GM03348 (cell line): ENCODE measurements around the gene FGR.

Source experiments
- DNase-seq: peaks from one replicate; pipeline ENCODE4 v3.0.0; 2012; ENCODE audit warnings: low spot score

The FGR gene

DNA sequence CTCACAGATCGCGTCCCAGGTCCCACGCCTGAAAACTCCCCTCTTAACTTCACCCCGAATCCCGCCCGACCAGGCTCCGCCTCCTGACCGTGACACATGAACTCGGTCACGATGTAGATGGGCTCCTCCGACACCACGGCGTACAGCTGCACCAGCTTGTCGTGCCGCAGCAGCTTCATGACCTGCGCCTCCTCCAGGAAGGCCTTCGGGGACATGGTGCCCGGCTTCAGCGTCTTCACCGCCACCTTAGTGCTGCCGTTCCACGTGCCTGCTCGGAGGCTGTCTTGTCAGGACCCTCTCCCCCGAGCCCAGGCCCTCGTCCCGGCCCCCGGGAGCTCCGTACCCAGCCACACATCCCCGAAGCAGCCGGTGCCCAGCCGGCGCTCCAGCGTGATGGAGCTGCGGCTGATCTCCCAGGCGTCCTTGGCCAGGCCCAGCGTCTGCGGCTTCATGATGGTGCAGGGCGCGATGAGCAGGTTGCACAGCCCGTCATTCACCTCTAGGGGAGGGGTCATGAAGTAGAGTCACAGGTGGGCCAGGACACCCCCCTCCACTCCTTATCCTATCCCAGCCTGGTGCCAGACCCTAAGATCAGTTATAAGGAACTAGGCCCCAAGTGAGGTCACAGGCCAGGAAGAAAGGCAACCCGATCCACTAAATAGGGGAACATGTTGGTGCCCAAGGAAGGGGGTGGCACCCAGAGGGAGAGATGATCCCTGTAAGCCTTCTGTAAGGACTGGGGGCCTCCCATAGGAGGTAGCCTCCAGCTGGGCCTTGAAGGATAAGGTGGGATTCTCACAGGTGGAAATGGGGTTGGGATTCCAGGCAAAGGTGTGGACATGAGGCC is 19.4 kb downstream of the FGR start:
- no peak for DNase-seq

DNA sequence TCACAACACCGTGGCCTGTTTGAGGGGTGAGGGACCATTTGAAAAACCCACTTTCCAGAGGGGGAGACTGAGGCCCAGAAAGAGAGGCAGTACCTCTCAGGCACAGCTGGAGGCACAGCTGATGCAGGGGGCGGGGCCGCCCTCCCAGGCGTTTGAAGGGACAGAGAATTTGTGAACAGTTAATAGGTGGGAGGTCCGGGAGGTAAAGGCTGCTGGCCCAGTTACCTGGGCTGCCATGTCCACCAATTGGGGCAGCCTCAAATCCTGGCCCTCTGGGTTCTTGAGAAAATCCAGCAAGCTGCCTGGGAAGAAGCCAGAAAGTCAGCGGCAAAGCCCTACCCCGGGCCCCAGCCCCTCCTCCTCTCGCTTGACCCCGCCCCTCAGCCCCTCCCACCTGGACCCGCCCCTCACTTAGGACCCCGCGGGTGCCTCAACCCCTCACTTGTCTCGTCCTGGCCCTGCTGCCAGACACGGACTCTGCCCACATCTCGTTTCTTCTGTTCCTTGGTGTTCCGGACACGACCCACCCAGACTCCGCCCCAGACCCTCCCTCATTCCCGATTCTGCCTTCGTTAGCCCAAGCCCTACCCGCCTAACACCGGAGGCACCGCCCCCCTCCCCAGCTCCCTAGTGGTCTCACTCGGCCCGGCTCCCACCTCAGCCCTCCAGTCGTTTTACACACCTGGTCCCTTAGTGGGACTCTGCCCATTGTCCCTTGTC is 20.2 kb downstream of the FGR start:
- DNase-seq: no peak

DNA sequence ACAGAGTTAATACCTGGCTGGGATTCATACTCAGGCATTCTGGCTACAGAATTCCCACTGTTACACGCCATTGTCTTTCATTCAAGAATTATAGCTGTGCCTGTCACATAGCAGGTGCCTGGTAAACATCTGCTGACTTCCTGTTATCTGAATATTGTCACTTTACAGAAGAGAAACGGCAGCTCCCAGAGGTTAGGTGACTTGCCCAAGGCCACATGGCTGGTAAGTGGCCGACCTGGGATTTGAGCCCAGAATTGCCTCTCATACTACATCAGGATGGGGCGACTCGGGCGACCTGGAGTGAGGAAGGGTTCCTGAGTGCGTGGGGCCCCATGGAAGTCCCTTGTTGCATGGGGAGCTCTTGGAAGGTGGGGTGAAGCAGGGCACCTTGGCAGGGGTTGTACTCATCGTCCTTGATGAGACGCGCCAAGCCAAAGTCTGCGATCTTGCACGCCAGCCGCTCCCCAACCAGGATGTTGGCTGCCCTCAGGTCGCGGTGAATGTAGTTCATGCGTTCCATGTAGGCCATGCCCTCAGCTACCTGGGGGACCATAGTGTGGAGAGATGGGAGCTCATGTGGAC is 20.9 kb downstream of the FGR start:
- no peak for DNase-seq

DNA sequence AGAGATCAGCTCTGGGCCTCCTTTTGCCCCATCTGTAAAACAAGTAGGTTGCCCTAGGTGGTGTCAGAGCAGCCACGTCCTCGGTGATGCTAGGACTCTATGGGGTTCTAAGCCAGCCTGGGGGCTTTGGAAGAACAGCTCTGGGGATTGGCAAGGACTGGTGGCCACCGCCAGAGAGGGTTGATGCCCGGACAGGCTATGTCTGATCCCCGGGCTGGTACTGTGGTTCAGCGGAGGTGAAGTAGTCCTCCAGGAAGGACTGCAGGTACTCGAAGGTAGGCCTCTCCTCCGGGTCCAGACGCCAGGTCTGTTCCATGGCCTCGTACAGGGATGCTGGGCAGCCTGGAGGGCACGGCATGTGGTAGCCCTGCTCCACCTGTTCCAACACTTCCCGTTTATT is 22.3 kb downstream of the FGR start:
- no peak for DNase-seq

DNA sequence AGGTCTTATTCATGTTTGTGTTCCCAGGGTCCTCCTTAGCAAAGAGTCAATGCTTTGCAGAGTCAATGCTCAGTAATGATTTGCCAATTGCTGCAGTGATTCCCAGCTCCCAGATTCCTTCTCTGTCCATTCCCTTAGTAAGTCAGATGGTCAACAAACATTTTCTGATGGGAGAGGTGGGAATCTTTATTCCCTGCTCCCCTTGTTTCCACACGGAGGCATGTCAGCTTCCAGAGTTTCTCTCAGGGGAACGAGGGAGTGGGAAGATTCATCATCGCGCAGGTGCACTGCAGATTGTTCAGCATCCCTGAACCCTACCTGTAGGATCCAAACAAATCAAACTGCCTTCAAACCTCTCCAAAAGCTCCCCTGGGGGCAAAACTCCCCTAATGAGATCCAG is 23.5 kb downstream of the FGR start:
- DNase-seq: no peak

DNA sequence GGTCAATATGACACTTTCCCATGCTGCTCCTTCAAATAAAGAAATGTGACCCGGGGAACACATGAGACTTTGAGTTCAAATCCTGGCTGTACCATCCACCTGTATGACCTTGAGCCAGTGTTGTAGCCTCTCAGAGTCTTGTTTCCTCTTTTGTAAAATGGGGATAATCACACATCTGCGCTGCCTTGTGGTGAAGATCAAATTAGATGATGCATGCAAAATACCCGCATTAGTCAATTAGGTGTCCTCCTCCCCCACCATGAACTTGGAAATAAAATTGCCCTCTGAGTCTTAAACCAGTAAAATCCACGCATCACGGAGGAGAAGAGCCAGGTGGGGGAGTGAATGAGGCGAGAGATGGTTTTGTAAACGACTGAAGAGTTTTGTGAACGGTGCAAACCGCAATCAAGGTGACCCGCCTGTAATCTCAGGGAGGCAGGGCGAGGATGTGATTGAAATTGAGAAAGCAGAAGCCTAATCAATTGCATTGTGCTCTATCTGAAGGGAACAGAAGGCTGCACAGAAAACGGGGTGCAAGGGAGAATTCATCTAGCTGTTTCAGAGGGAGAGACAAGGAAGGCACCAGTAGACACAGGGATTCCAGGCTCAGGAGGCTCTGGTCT is 25.3 kb downstream of the FGR start:
- no peak for DNase-seq

DNA sequence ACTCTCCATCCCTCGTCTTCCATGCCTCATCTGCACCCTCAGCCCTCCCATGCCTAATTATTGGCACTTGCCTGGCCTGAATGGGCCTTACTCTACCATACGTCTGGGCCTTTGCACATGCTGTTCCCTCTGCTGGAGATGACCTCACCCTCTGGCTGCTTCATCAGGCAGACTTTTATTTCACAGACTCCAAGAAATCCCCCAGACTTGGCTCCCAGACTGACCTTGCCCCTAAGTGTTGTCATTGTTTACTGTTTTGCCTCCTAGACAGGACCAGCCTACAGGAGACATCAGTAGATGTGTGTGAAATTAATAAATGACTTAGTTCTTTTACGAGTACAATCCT is 25.8 kb downstream of the FGR start:
- DNase-seq: no peak

DNA sequence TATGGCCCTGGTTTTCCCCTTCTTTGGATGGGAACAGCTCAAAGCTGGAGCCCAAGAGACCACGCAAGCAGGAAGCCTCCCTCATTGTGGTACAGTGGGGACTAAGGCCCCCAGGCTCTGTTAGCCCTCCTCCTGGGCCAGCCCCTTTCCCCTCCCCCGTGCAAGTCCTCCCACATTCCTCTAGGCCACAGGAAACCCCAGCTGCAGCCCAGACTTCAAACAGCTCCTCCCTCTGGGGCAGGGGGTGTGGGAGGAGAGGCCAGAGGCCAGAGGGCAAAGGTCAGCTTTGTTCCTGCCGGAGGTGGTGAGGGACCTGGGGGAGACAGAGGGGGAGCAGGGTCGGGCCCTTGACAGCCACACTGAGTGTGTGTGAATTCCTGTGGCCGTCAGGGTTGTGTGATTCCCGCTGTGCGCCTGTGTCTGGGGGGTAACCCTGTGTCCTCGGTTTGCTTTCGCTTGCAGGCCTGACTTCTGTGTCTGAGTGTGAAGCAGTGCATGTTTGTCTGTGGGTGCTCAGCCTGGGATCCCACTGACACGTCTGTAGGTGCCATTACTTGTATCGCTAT is 27.7 kb downstream of the FGR start:
- DNase-seq: no peak

DNA sequence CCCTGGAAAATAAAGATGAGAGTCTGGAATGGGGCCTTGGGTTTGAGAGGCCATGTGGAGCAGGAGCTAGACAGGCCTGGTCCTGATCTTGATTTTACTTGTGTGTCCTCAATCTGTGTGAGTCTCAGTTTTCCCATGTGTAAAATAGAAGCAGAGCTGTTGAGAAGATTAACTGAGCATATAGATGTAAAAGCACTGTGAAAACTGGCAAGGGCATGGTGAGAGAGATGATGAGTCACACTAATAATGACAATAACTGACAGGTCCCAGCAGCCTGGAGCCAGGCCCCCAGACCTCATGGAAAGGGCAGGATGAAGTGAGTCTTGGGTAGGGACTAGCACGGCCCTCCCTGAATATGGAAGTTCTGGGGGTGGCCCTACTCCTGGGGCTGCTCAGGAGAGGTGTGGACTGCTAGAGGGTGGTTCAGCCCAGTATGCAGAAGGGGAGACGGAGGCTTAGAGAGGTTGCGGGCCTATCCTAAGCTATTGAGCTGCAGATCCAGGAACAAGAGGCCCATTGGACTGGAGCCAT is 28.2 kb downstream of the FGR start:
- DNase-seq: no peak

DNA sequence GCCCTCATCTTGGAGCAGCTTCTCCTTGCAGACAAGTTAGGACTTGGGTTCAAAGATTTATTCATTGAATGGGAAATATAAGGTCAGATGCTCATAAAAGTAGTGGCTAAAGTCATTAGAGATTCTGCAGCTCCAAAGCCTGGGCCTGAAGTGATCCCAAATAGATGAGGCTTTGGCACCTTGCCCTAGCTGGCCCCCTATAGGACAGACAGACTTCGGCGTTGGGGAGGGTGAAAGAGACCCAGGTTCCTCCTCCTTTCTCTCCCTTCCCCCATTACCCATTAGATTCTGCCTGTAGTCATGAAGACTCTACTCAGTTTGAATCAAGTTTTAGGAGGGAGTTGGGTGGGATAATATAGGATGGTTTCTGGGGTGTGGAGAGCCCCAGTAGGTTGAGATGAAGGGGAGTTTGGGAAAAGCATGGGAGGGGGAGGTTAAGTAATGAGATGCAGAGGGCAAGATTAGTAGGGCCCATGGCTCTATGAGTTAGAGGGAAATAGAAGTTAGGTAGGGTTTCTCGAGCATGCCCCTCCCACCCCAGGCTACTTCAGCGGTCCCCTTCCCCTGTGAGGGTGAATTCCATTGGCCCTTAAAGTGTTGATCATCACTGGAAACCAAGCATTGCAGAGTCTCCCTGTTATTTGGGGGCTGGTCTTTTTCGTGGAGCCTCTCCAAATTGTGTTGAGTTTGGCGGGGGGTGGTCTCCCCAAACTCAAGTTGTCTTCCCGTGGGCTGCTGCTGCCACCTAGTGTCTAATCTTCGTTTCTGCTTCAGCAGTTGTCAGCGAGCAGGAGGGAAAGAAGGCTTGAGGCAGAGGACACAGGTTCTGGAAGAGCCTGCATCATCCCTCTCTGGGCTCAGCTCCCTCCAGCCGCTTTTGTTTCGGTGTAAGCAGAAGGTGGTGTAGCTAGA is 28.9 kb downstream of the FGR start:
- peak; percentile 73 for DNase-seq

DNA sequence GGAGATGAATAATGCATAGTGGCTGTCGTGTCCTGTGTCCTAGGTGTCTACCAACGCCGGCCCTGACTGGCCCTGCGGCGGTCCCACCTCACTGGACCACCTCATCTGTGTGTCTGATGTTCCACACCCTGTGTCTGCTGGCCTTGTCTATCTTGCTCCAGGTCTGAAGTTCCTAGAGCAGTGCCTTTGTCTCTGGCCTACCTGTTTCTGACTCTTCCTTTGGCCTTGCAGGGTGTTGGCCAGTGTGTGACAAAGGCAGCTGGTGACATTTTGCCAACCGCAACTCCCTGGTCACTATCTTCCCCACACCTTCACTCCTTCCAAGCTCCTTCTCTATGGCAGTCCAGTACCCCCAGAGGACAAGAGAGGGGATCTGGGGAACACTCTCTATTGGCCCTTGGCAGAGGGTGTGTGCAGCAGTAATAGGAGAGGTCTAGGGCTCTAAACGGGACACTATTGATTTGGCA is 29.7 kb downstream of the FGR start:
- DNase-seq: no peak

DNA sequence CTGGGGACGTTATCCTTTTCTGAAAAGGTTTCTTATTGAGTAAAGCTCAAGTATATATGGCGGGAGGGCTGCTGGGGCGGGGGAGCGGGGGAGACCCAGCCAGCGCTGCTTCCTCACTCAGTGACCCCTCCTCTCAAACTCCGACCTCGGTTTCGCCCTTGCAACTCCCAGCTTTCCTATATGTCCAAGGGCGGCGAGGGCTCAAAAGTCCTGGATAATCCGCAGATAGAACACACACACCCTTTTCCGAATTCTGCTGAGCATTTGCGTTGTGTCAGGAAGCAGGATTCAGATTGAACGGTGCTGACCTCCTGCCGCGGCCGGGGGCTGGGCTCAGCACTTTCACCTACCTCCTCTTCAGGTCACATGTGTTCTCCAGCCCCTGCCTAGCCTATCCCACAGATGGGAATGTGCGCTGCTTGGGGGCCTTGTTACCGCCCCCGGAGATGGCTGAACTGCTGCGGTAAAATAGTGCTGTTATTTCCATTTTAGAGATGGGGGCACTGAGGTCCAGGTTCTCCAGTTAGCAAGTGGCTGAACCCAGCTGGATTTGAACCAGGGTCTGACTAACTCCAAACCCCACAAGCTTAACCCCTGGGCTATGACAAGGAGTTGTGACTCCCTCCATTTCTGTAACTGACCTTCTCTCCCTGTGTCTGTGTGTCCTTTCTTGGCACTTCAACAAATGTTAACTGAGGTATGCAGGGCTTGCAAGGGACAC is 30.2 kb downstream of the FGR start:
- no peak for DNase-seq

DNA sequence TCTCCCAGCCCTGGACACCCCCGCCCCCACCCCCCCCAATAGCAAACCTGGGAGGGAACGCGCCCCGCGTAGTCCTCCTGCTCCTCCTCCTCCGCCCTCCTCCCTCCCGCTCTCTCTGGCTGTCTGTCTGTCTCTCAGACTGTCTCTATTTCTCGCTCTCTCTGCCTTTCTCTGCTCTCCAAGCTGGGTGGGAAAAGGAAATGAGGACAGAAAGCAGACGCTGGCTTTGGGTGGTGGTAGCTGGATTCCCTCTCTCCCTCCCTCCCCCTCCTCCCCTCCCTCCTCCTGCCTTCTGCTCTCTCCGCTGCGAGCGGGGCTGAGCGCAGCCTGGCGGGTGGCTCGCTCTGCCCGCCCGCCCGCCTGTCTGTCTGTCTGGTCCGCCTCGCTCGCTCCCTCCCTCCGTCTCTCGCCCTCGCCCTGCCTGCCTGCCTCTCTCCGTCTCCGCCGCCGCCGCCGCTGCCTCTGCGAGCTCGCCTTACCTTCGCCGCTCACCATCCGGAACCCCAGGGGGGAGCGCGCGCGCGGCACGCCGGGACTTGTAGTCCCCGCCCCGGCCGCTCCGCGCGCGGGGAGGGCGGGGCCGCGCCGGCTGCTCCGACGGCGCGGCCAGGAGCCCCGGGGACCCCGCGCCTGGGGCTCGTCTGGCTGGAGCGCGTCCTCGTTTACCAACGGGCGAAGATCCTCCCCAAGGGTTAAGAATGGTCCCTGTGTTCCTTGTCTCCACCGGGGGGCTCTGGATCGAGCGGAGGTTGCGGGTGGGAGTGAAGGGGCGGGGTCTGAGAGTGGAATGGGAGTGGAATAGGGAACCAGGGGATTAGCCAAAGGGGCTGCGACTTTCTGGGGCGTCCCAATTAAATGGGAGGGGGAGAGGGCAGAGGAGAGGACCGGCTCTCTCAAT is 31.1 kb downstream of the FGR start, which contains the start of gene AHDC1:
AHDC1 (minus strand) TSS at position 464 of the 898 bp plus-strand sequence. CDS start 52,029 bp downstream, outside the sequence.
- peak; percentile 97 for DNase-seq

DNA sequence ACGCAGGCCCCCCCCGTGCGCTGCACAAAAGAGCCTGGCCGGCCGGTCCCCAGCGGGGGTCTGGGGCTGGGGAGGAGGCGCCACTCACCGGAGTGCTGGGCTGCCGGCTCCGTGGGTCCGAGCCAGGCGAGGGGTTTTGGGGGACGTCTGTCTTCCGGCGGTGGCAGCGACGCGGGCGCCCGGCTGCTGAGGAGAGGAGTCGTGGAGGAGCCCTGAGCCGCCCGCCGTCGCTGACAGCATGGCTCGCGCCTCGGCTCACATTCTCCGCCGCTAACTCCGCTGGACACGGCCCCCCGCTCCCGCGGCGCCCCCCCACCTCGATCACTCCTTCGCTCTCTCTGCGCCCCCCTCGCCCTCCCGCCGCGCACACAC is 31.7 kb downstream of the FGR start:
- DNase-seq: peak; percentile 69

DNA sequence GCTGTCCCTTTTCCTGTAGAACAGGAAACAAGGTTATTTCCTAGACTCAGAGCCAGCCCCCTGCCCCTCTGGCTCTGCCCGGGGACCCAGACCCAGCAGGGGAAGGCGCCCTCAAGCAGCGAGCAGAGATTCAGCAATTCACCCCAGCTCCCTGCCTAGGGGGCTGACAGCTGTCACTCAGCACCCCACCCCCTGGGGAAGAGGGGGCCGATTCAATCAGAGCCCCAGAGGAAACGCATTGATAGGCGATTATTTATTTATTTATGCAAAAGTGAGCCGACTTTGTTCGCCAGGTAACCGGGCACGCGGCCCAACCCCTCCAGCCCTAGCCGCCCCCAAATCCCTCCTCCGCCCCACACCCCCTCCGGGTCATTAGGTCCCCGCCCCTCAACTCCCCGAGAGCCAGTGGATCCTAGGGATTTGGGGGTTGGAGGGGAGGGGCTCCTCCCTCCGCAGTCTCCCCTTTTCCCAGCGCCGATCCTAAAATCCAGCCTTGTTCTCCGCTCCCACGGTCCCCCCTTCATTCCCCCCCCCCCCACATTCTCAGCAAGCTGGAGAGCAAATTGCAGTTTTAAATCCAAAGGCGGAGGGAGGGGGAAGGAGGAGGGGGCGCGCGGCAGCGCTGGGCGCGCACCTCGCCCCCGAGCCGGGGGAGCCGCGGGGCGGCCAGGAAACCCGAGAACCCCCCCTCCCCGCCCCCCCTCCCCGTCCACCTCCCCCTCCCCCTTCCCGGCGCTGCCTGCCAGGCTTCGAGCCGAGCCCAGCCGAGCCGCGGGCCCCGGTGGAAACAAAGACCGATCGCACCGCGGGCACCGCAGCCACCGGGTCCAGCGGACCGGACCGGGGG is 32.3 kb downstream of the FGR start:
- peak; percentile 86 for DNase-seq

DNA sequence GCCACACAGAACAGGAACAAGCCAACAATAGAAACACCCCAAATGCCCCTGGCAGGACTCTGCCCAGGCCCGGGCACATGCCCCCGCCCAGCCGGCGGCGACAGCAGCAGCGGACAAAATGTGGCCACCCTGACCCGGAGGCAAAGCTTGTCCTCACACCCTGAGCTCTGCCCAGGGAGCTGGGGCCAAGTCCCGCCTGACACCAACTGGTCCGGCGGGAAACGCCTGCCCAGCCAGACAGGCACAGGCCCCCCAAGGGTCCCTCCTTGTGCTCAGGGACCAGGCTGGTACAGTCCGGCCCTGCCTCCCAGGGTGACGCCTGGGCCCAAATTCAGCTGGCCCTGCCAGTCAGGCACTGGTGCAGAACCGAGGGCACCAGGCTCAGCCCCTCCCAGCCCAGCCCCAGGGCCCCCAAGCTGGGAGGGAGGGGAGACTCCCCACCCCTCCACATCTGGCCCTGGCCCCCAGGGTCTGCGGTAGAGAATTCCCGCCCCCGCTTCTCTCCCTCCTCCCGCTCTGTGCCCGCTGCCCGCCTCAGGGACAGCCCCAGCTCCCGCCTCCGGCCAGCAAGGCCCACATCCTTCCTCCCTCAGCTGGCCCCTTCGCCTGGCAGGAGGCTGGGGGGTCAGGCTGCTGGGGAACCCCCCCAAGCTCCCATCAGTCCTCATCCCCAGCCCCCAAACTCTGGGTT is 33.1 kb downstream of the FGR start:
- peak; percentile 61 for DNase-seq

DNA sequence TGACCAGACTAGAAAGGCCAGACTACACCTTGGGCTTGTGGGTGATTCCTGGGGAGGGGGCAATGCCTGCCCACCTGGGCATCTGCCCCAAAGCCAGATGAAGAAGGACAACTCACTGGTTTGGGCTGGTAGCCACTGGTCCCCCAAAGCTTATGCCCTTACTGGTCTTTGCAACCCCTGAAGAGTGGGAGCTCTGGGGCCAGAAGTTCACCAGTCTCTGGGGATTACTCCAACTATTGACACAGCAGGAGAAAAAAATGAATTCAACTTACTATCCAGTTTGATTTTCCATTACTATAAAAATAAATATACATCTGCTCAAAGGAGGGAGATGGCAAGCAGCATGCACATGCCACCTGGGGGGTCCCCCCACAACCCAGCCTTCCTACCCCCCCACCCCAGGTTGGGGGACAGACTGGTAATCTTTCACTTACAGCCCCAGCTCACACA is 33.6 kb downstream of the FGR start:
- DNase-seq: no peak
